ENCODE measurements around the gene ZDHHC1.
"Not testable (repeated sequence)": the region's sequence is repeated elsewhere in the genome, so short reads cannot be mapped to it uniquely, and the experiment has no call there.

The ZDHHC1 gene

GRCh38 chr16:67419931-67420330 is 3.7 kb upstream of the ZDHHC1 start:
- no peaks in the 10 kb centered on the region; the same call in none of the 2 replicates for H3K27me3 ChIP-seq (replicated peaks; ENCODE audit: control insufficient read depth, insufficient read depth, low read length)
- H3K4me3 ChIP-seq (replicated peaks; ENCODE audit: low read depth, low read length): no peak overlapping the region
- DNase-seq (ENCODE audit: extremely low read depth, insufficient read length): no peak
- no peaks in the 10 kb centered on the region for H3K36me3 ChIP-seq (ENCODE audit: control insufficient read depth, insufficient read depth, low read length)
- no peak for TF ChIP-seq CTCF (IDR thresholded peaks at IDR 0.05; ENCODE audit: insufficient read depth, low read length, poor library complexity, severe bottlenecking)

GRCh38 chr16:67419502-67419901 is 3.2 kb upstream of the ZDHHC1 start:
- Histone ChIP-seq H3K4me3 (replicated peaks; ENCODE audit: low read depth, low read length) (no peak overlapping the region), H3K27me3 (replicated peaks; ENCODE audit: control insufficient read depth, insufficient read depth, low read length) (no peaks in the 10 kb centered on the region; the same call in none of the 2 replicates), H3K36me3 (ENCODE audit: control insufficient read depth, insufficient read depth, low read length) (no peaks in the 10 kb centered on the region)
- TF ChIP-seq CTCF (IDR thresholded peaks at IDR 0.05; ENCODE audit: insufficient read depth, low read length, poor library complexity, severe bottlenecking): no peak
- DNase-seq (ENCODE audit: extremely low read depth, insufficient read length): no peak

- H3K27me3 ChIP-seq (replicated peaks; ENCODE audit: control insufficient read depth, insufficient read depth, low read length): no peaks in the 10 kb centered on the region; the same call in none of the 2 replicates
- no peaks in the 10 kb centered on the region for H3K36me3 ChIP-seq (ENCODE audit: control insufficient read depth, insufficient read depth, low read length)
- no peak for TF ChIP-seq CTCF (IDR thresholded peaks at IDR 0.05; ENCODE audit: insufficient read depth, low read length, poor library complexity, severe bottlenecking)
- DNase-seq (ENCODE audit: extremely low read depth, insufficient read length): no peak
- H3K4me3 ChIP-seq (replicated peaks; ENCODE audit: low read depth, low read length): no peak overlapping the region
Measured at GRCh38 chr16:67417333-67418061, 1.2 kb upstream of the ZDHHC1 start.

GRCh38 chr16:67415421-67415820 is 856 bp downstream of the ZDHHC1 start:
- not testable (repeated sequence) for H3K4me3 ChIP-seq (replicated peaks; ENCODE audit: low read depth, low read length)

GRCh38 chr16:67413978-67414911 is 2.0 kb downstream of the ZDHHC1 start:
- no peak overlapping the region for H3K4me3 ChIP-seq (replicated peaks; ENCODE audit: low read depth, low read length)

More at GRCh38 chr16:67415421-67415820, 856 bp downstream of the ZDHHC1 start:
- DNase-seq (ENCODE audit: extremely low read depth, insufficient read length); H3K36me3 ChIP-seq (ENCODE audit: control insufficient read depth, insufficient read depth, low read length); H3K27me3 ChIP-seq (replicated peaks; ENCODE audit: control insufficient read depth, insufficient read depth, low read length): not testable (repeated sequence)

More at GRCh38 chr16:67413978-67414911, 2.0 kb downstream of the ZDHHC1 start:
- no peak for TF ChIP-seq CTCF (IDR thresholded peaks at IDR 0.05; ENCODE audit: insufficient read depth, low read length, poor library complexity, severe bottlenecking)
- Histone ChIP-seq H3K36me3 (ENCODE audit: control insufficient read depth, insufficient read depth, low read length) (no peaks in the 10 kb centered on the region; the same call in 1 of the 2 replicates), H3K27me3 (replicated peaks; ENCODE audit: control insufficient read depth, insufficient read depth, low read length) (no peaks in the 10 kb centered on the region; the same call in 1 of the 2 replicates)
- no peak for DNase-seq (ENCODE audit: extremely low read depth, insufficient read length)
